Mammary epithelial cell (primary cell): ENCODE measurements around the gene CD300A.

Source experiments
- CTCF ChIP-seq, 2 donors: IDR thresholded peaks in 1 of 2; conservative IDR thresholded peaks in 1 of 2; 2 replicates each; pipeline ENCODE4 v1.5.1; 2011 to 2012; ENCODE audit warnings: inconsistent platforms in 2 of 2, low read length in 2 of 2, mild to moderate bottlenecking in 2 of 2, control low read depth in 1 of 2, low read depth in 1 of 2; ENCODE audit not compliant: insufficient read depth in 1 of 2; ENCODE audit errors: extremely low read depth in 1 of 2
- EZH2 ChIP-seq: IDR thresholded peaks from 2 replicates; pipeline ENCODE4 v1.6.1; 2012; ENCODE audit warnings: low read length, inconsistent platforms, borderline replicate concordance

- TF ChIP-seq CTCF (conservative IDR thresholded peaks at IDR 0.05 in 1 of 2, IDR thresholded peaks at IDR 0.05 in 1 of 2; ENCODE audit: extremely low read depth in 1 of 2, insufficient read depth in 1 of 2, low read depth in 1 of 2, low read length in 2 of 2) (no peak), EZH2 (no peak)
Measured at GRCh38 chr17:74453665-74454196, 12.7 kb upstream of the CD300A start.
